ENCODE results near the gene MALSU1. TPM values are rescaled to one million over a fixed set of nuclear protein-coding genes. Genes with fewer than 3 reads are reported as not detected.

MALSU1 gene
- total and polyA plus RNA-seq, 7 donors: 65.2 to 109 (median 89.2) TPM

- Histone ChIP-seq H3K27ac (no peak overlapping the region), H3K4me3 (no peak overlapping the region), H3K36me3 (ENCODE audit: insufficient read depth in 1 of 2, low read depth in 1 of 2) (no peaks in the 10 kb centered on the region), H3K4me1 (peaks cover 4% of the 10 kb centered on the region), H3K9me3 (no peaks in the 10 kb centered on the region), H3K27me3 (ENCODE audit: insufficient read depth in 3 of 3, low read length in 2 of 3) (no peaks in the 10 kb centered on the region)
- no peak for TF ChIP-seq CTCF (IDR thresholded peaks at IDR 0.05)
- DNase-seq: no peak
- no peak for ATAC-seq
- intact Hi-C loops (cut with DNase I): no loop called here
Observed at GRCh38 chr7:23332193-23332592, 33.1 kb downstream of the MALSU1 start.

GRCh38 chr7:23332910-23333612 is 33.9 kb downstream of the MALSU1 start:
- 27 to 43% (median 30%) methylated on average over 4 of the region's 4 CpGs for WGBS, 3 donors
- Histone ChIP-seq H3K36me3 (ENCODE audit: insufficient read depth in 1 of 2, low read depth in 1 of 2) (no peaks in the 10 kb centered on the region), H3K9me3 (no peaks in the 10 kb centered on the region), H3K27me3 (ENCODE audit: insufficient read depth in 3 of 3, low read length in 2 of 3) (no peaks in the 10 kb centered on the region), H3K4me1 (peaks cover 4% of the 10 kb centered on the region), H3K27ac (no peak overlapping the region), H3K4me3 (no peak overlapping the region)
- DNase-seq (peak in 1 of 2 donors; percentile 18), ATAC-seq (peak in 1 of 4 donors; percentile 44)
- no peak for TF ChIP-seq CTCF (IDR thresholded peaks at IDR 0.05)
- intact Hi-C loops (cut with DNase I): no loop called here

- H3K9me3 ChIP-seq: no peaks in the 10 kb centered on the region
- 27 to 42% (median 30%) methylated on average over 9 of the region's 9 CpGs for WGBS, 3 donors
- H3K27me3 ChIP-seq (ENCODE audit: insufficient read depth in 3 of 3, low read length in 2 of 3): no peaks in the 10 kb centered on the region
- peaks cover 4% of the 10 kb centered on the region for H3K4me1 ChIP-seq
- TF ChIP-seq CTCF (IDR thresholded peaks at IDR 0.05): no peak
- no peak overlapping the region for H3K4me3 ChIP-seq
- H3K36me3 ChIP-seq (ENCODE audit: insufficient read depth in 1 of 2, low read depth in 1 of 2): no peaks in the 10 kb centered on the region
- H3K27ac ChIP-seq: no peak overlapping the region
- peak; percentile 47 to 61 for DNase-seq
- intact Hi-C loops (cut with DNase I): no loop called here
- peak; percentile 55 to 83 (median 74) for ATAC-seq
Observed at GRCh38 chr7:23333671-23334246, 34.6 kb downstream of the MALSU1 start.

GRCh38 chr7:23334482-23335056 is 35.4 kb downstream of the MALSU1 start:
- peak in 3 of 4 donors; percentile 37 to 66 (median 56) for ATAC-seq

More at GRCh38 chr7:23334482-23335056, 35.4 kb downstream of the MALSU1 start:
- H3K9me3 ChIP-seq: no peaks in the 10 kb centered on the region
- no peaks in the 10 kb centered on the region for H3K36me3 ChIP-seq (ENCODE audit: insufficient read depth in 1 of 2, low read depth in 1 of 2)
- H3K27me3 ChIP-seq (ENCODE audit: insufficient read depth in 3 of 3, low read length in 2 of 3): no peaks in the 10 kb centered on the region
- TF ChIP-seq CTCF (IDR thresholded peaks at IDR 0.05): no peak
- 9 to 24% (median 14%) methylated on average over 5 of the region's 5 CpGs for WGBS, 3 donors
- no peak overlapping the region for H3K27ac ChIP-seq
- peak in 1 of 2 donors; percentile 23 for DNase-seq
- peaks cover 4% of the 10 kb centered on the region for H3K4me1 ChIP-seq
- H3K4me3 ChIP-seq: no peak overlapping the region
- intact Hi-C loops (cut with DNase I): no loop called here

All from psoas muscle (tissue), 8 donors.